ENCODE results near the gene PDCD2. TPM values are rescaled to one million over a fixed set of nuclear protein-coding genes. Genes with fewer than 3 reads are reported as not detected.
"Not testable (repeated sequence)": the region's sequence is repeated elsewhere in the genome, so short reads cannot be mapped to it uniquely, and the experiment has no call there.

The PDCD2 gene
- 53.3 TPM for polyA plus RNA-seq (ENCODE audit: insufficient read length)

GRCh38 chr6:170584181-170584953 is at the start of gene PDCD2:
PDCD2 (minus strand) TSS chr6:170584637; CDS start chr6:170584581, 56 bp downstream.
- peak; percentile 71 for DNase-seq (ENCODE audit: low read depth)

DNA sequence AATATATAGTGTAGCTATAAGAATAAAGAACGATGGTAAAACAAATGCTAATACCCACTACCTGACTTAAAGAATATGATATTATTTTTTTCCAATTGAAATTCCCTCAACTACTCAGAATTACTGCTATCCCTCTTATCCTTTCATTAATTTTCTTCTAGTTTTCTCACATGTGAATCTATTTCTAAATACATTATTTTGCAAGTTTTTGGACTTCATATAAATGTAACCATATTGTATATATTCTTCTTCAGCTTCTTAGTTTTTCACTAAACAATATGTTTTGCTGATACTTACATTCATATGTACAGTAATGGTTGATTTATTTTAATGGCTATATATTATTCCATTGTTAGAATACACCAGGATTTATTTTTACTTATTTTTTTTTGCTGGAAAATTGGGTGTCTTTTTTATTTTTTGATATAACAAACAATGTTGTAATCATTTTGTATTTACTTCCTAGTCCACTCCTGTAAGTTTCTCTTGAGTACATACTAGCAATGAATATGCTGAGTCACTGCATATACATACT is 31.6 kb upstream of the PDCD2 start:
- not testable (repeated sequence) for DNase-seq (ENCODE audit: low read depth)

- DNase-seq (ENCODE audit: low read depth) = not testable (repeated sequence)
Measured at GRCh38 chr6:170612256-170612804, 27.9 kb upstream of the PDCD2 start.

DNA sequence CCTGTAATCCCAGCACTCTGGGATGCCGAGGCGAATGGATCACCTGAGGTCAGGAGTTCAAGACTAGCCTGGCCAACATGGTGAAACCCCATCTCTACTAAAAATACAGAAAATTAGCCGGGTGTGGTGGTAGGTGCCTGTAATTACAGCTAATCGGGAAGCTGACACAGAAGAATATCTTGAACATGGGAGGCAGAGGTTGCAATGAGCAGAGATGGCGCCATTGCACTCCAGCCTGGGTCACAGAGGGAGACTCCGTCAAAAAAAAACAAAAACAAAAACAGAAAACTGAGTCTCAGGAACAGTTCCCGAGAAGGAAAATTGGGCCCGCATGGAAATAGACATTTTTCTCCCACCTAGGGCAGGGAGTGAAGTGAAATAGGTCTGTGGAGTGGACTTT is 24.8 kb upstream of the PDCD2 start:
- DNase-seq (ENCODE audit: low read depth) = not testable (repeated sequence)

GRCh38 chr6:170605574-170606259 is 21.3 kb upstream of the PDCD2 start:
- DNase-seq (ENCODE audit: low read depth) = no peak

- DNase-seq (ENCODE audit: low read depth) = no peak
Measured at GRCh38 chr6:170597278-170597677, 12.8 kb upstream of the PDCD2 start.

GRCh38 chr6:170596426-170596825 is 12.0 kb upstream of the PDCD2 start:
- no peak for DNase-seq (ENCODE audit: low read depth)

GRCh38 chr6:170590725-170591124 is 6.3 kb upstream of the PDCD2 start:
- no peak for DNase-seq (ENCODE audit: low read depth)

GRCh38 chr6:170584954-170585498 is 589 bp upstream of the PDCD2 start:
- no peak for DNase-seq (ENCODE audit: low read depth)

- DNase-seq (ENCODE audit: low read depth) = no peak
Measured at GRCh38 chr6:170583756-170584180, 669 bp downstream of the PDCD2 start.

- DNase-seq (ENCODE audit: low read depth) = no peak
Measured at GRCh38 chr6:170578909-170579308, 5.5 kb downstream of the PDCD2 start.

DNA sequence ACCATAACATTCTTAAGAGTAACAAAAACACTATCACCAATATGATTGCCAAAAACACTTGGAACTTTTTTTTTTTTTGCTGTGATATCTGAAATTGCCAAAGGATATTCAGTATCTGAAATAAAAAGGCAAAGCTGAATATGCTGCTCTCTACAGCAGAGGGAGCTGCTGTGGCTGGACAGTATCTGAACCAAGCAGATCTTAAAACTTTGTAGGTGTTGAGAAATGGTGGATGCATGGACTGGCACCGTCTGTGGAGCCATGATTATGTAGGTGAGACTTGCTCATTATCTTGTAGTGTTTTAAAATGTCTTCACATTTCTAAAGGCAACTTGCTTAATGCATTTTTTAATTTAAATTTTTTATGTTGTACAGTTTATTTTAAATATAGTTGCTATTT is 9.2 kb downstream of the PDCD2 start:
- no peak for DNase-seq (ENCODE audit: low read depth)

- DNase-seq (ENCODE audit: low read depth) = no peak
Measured at GRCh38 chr6:170572704-170573466, 11.6 kb downstream of the PDCD2 start.

- DNase-seq (ENCODE audit: low read depth) = no peak
Measured at GRCh38 chr6:170564936-170565530, 19.4 kb downstream of the PDCD2 start.

- no peak for DNase-seq (ENCODE audit: low read depth)
Measured at GRCh38 chr6:170561555-170561954, 22.9 kb downstream of the PDCD2 start.

GRCh38 chr6:170555305-170555704 is 29.1 kb downstream of the PDCD2 start:
- no peak for DNase-seq (ENCODE audit: low read depth)

- no peak for DNase-seq (ENCODE audit: low read depth)
Measured at GRCh38 chr6:170554796-170555137, 29.7 kb downstream of the PDCD2 start.

DNA sequence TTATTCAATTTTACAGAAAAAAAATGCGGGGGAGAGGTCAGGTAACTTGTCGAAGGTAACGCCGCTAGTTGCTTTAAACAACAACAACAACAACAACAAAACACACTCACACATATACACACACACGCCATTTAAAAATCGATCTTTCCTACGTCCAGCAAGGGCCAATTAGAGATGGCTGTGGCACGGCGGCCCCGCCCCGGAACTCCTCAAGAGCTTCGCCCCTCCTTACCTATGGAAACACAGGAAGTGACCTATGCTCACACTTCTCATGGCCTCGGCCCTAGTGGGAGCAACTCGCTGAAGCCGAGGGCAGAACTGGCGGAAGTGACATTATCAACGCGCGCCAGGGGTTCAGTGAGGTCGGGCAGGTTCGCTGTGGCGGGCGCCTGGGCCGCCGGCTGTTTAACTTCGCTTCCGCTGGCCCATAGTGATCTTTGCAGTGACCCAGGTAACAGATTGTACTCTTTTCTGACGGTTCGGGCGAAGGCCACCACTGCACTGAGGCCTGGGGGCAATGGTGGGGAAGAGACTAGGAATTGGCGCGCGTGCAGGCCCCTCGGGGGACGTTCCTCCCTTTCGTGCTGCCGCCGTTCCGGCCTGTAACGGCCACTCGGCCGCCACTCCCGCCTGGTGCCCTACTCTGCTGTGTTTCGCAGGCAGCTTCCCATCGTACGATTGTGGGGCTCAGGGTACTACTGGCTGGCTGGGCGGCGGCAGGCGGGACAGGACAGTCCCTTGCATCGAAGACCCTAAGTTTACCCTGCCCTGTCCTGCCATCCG is 30.2 kb downstream of the PDCD2 start, which contains the start of gene TBP:
TSS of gene TBP (plus strand) at position 357 of the 783 bp plus-strand sequence. CDS start 2,661 bp downstream, outside the sequence.
- peak; percentile 98 for DNase-seq (ENCODE audit: low read depth)

GRCh38 chr6:170553534-170554012 is 30.9 kb downstream of the PDCD2 start:
- peak; percentile 46 for DNase-seq (ENCODE audit: low read depth)
